H1 (cell line): ENCODE data around the gene TBC1D22B. TPM values are rescaled to one million over a fixed set of nuclear protein-coding genes. Genes with fewer than 3 reads are reported as not detected.

ENCODE experiments used
- CTCF ChIA-PET: fragments of 300-600 bp; sonication (Branson Sonifier 250); formaldehyde crosslinking; loops from one replicate; lab custom pipeline; 2021; ENCODE audit not compliant: partially characterized antibody; lab: Charles Lee
- POLR2A ChIA-PET: fragments of 300-600 bp; sonication (Branson Sonifier 250); formaldehyde crosslinking; loops from one replicate; lab custom pipeline; 2021; ENCODE audit warnings: inconsistent platforms; ENCODE audit not compliant: partially characterized antibody; lab: Charles Lee
- DNase-seq, 2 experiments: peaks; one replicate each; pipeline versions ENCODE4 v3.0.0 to v3.0.0-alpha.2; 2010 to 2022; ENCODE audit warnings: low spot score in 2 of 2, low read depth in 1 of 2, mixed read lengths in 1 of 2
- FAIRE-seq: peaks from 2 replicates; lab custom pipeline; 2011; peaks lifted over from hg19 to GRCh38; lab: Jason Lieb, UNC
- H2AFZ ChIP-seq: 2 replicates; pipeline ENCODE4 v1.8.1; 2012; ENCODE audit warnings: low read length, inconsistent platforms
- H2AK5ac ChIP-seq: 2 replicates; pipeline ENCODE4 v1.6.1; 2013; ENCODE audit warnings: low read depth, low read length
- H2BK120ac ChIP-seq: replicated peaks from 2 replicates; pipeline ENCODE3; 2013; ENCODE audit warnings: low read depth, low read length, inconsistent platforms
- H2BK12ac ChIP-seq: 2 replicates; pipeline ENCODE4 v1.6.1; 2013; ENCODE audit warnings: low read depth, low read length
- H2BK15ac ChIP-seq: 2 replicates; pipeline ENCODE4 v1.6.1; 2013; ENCODE audit warnings: low read length
- H2BK20ac ChIP-seq: 2 replicates; pipeline ENCODE4 v1.6.1; 2013; ENCODE audit warnings: low read length
- H2BK5ac ChIP-seq: 2 replicates; pipeline ENCODE4 v1.6.1; 2013; ENCODE audit warnings: low read depth, low read length
- H3K14ac ChIP-seq: 2 replicates; pipeline ENCODE4 v1.6.1; 2013; ENCODE audit warnings: inconsistent platforms; ENCODE audit not compliant: insufficient read length
- H3K18ac ChIP-seq: 2 replicates; pipeline ENCODE4 v1.6.1; 2013; ENCODE audit warnings: low read length; ENCODE audit errors: extremely low read depth
- H3K23ac ChIP-seq: 2 replicates; pipeline ENCODE4 v1.6.1; 2013; ENCODE audit warnings: inconsistent platforms; ENCODE audit not compliant: insufficient read length
- H3K23me2 ChIP-seq: 2 replicates; pipeline ENCODE4 v1.6.1; 2013; ENCODE audit warnings: low read depth, low read length
- H3K27ac ChIP-seq: 2 replicates; pipeline ENCODE4 v1.6.1; 2011; ENCODE audit warnings: low read depth, low read length, inconsistent platforms
- H3K27me3 ChIP-seq, 4 experiments: replicated peaks in 1 of 4; 1 replicate in 1 of 4; 2 replicates in 3 of 4; pipeline versions ENCODE4 v1.6.1 to v1.8.1; 2011 to 2013; ENCODE audit warnings: low read length in 3 of 4, mild to moderate bottlenecking in 3 of 4, inconsistent platforms in 2 of 4, mixed read lengths in 2 of 4, moderate library complexity in 1 of 4; ENCODE audit not compliant: control insufficient read depth in 3 of 4, insufficient read depth in 3 of 4; ENCODE audit errors: extremely low read depth in 1 of 4
- H3K36me3 ChIP-seq, 4 experiments: 2 replicates each; pipeline versions ENCODE4 v1.6.1 to v1.8.1; 2011 to 2013; ENCODE audit warnings: mild to moderate bottlenecking in 4 of 4, low read length in 3 of 4, moderate library complexity in 2 of 4, control low read depth in 1 of 4, inconsistent platforms in 1 of 4; ENCODE audit not compliant: insufficient read depth in 4 of 4, control insufficient read depth in 2 of 4
- H3K4ac ChIP-seq: replicated peaks from 2 replicates; pipeline ENCODE3; 2013; ENCODE audit warnings: low read length, low read depth, mixed read lengths, inconsistent platforms; ENCODE audit not compliant: insufficient read length
- H3K4me1 ChIP-seq, 4 experiments: replicated peaks in 1 of 4; 1 replicate in 1 of 4; 2 replicates in 3 of 4; pipeline versions ENCODE4 v1.6.1 to v1.8.1; 2011 to 2013; ENCODE audit warnings: low read length in 3 of 4, inconsistent platforms in 2 of 4, mixed read lengths in 1 of 4; ENCODE audit not compliant: insufficient read depth in 4 of 4, control insufficient read depth in 3 of 4
- H3K4me2 ChIP-seq, 2 experiments: 2 replicates each; pipeline versions ENCODE4 v1.6.1 to v1.8.1; 2011 to 2013; ENCODE audit warnings: low read depth in 2 of 2, low read length in 2 of 2, control low read depth in 1 of 2, inconsistent platforms in 1 of 2, mild to moderate bottlenecking in 1 of 2; ENCODE audit not compliant: insufficient read depth in 1 of 2
- H3K4me3 ChIP-seq, 4 experiments: fragments of 200-600, 300-600 bp in 1 of 4; sonication (generic), shearing (Covaris generic), sonication (Bioruptor Twin) in 1 of 4; 2 replicates each; pipeline versions ENCODE4 v1.5.1 to v1.8.1; 2011 to 2016; ENCODE audit warnings: low read length in 4 of 4, low read depth in 3 of 4, control low read depth in 2 of 4, inconsistent platforms in 2 of 4, mild to moderate bottlenecking in 2 of 4, mixed read lengths in 1 of 4, moderate library complexity in 1 of 4; ENCODE audit not compliant: insufficient read depth in 2 of 4; ENCODE audit errors: extremely low read depth in 1 of 4
- H3K56ac ChIP-seq: replicated peaks from 2 replicates; pipeline ENCODE3; 2013; ENCODE audit warnings: low read depth, mild to moderate bottlenecking, mixed read lengths, low read length, inconsistent platforms; ENCODE audit not compliant: insufficient read length
- H3K79me1 ChIP-seq: 2 replicates; pipeline ENCODE4 v1.6.1; 2013; ENCODE audit warnings: low read depth, low read length, control low read depth
- H3K79me2 ChIP-seq, 2 experiments: 2 replicates each; pipeline versions ENCODE4 v1.6.1 to v1.8.1; 2012 to 2013; ENCODE audit warnings: low read length in 2 of 2, mild to moderate bottlenecking in 2 of 2, inconsistent platforms in 1 of 2; ENCODE audit not compliant: insufficient read depth in 2 of 2, control insufficient read depth in 1 of 2
- H3K9ac ChIP-seq, 4 experiments: replicated peaks in 1 of 4; 1 replicate in 1 of 4; 2 replicates in 3 of 4; pipeline versions ENCODE4 v1.6.1 to v1.8.1; 2011 to 2013; ENCODE audit warnings: low read depth in 3 of 4, low read length in 3 of 4, control low read depth in 2 of 4, mild to moderate bottlenecking in 2 of 4, moderate library complexity in 2 of 4, inconsistent platforms in 1 of 4; ENCODE audit errors: extremely low read depth in 1 of 4
- H3K9me3 ChIP-seq, 2 experiments: 2 replicates each; pipeline versions ENCODE4 v1.6.1 to v1.8.1; 2012 to 2013; ENCODE audit warnings: mild to moderate bottlenecking in 2 of 2, moderate library complexity in 2 of 2, control low read depth in 1 of 2, inconsistent platforms in 1 of 2, low read depth in 1 of 2, low read length in 1 of 2, mixed read lengths in 1 of 2; ENCODE audit not compliant: insufficient read depth in 2 of 2
- H4K20me1 ChIP-seq, 2 experiments: replicated peaks in 1 of 2; 2 replicates each; pipeline versions ENCODE3 to v1.8.1; 2011 to 2013; ENCODE audit warnings: inconsistent platforms in 2 of 2, low read length in 2 of 2, mild to moderate bottlenecking in 1 of 2; ENCODE audit not compliant: insufficient read depth in 2 of 2, control insufficient read depth in 1 of 2
- H4K5ac ChIP-seq: 2 replicates; pipeline ENCODE4 v1.6.1; 2013; ENCODE audit warnings: low read length, low read depth, mixed read lengths, inconsistent platforms; ENCODE audit not compliant: insufficient read length
- H4K8ac ChIP-seq: 2 replicates; pipeline ENCODE4 v1.8.0; 2013; ENCODE audit warnings: mild to moderate bottlenecking, moderate library complexity, low read length, inconsistent platforms; ENCODE audit not compliant: insufficient read depth; ENCODE audit errors: extremely low read depth
- H4K91ac ChIP-seq: replicated peaks from 2 replicates; pipeline ENCODE3; 2013; ENCODE audit warnings: low read length, mixed read lengths, inconsistent platforms; ENCODE audit not compliant: insufficient read length
- BACH1 ChIP-seq: IDR thresholded peaks from 2 replicates; pipeline ENCODE4 v1.6.1; 2012; ENCODE audit warnings: low read length, improper control_type of control experiment
- BRCA1 ChIP-seq: IDR thresholded peaks from 2 replicates; pipeline ENCODE4 v1.6.1; 2012; ENCODE audit warnings: low read depth, low read length, improper control_type of control experiment
- POU5F1 ChIP-seq: IDR thresholded peaks from 2 replicates; pipeline ENCODE4 v1.6.1; 2011; ENCODE audit warnings: low read depth, mild to moderate bottlenecking, low read length, moderate library complexity
- SIRT6 ChIP-seq: IDR thresholded peaks from one replicate; pipeline ENCODE4 v1.7.1; 2012; ENCODE audit warnings: low read length, inconsistent platforms
- TEAD4 ChIP-seq: IDR thresholded peaks from 2 replicates; pipeline ENCODE4 v1.6.1; 2012; ENCODE audit warnings: low read depth, low read length, inconsistent platforms, mixed read lengths
- USF2 ChIP-seq: IDR thresholded peaks from 2 replicates; pipeline ENCODE4 v1.6.1; 2011; ENCODE audit warnings: low read length, improper control_type of control experiment
- WGBS, 2 experiments: shearing (Covaris generic) in 1 of 2; methylation state at CpG; one replicate each; pipeline versions ENCODE4 v1.1.6 to v1.1.7; 2013 to 2015; ENCODE audit warnings: low lambda C conversion rate in 2 of 2, mixed read lengths in 2 of 2, inconsistent platforms in 1 of 2, low coverage in 1 of 2, missing lambda C conversion rate in 1 of 2; ENCODE audit not compliant: insufficient replicate concordance in 2 of 2, insufficient coverage in 1 of 2, insufficient read length in 1 of 2; ENCODE audit errors: extremely low coverage in 1 of 2, missing lambda C conversion rate in 1 of 2; 5-methylcytosine and 5-hydroxymethylcytosine counted together
- polyA plus RNA-seq, 7 experiments: library from polyadenylated mRNA; depleted of rRNA in 3 of 7; stranded (reverse) in 5 of 7; unstranded in 2 of 7; fragments of >200 nt in 5 of 7; fragments of 200-250 nt in 2 of 7; gene quantifications; 1 replicate in 5 of 7; 2 replicates in 1 of 7; 4 replicates in 1 of 7; pipeline versions ENCODE4 v1.2.1 to v1.2.3, GENCODE V29; 2011 to 2013; ENCODE audit warnings: missing spikeins in 2 of 7, mixed read lengths in 2 of 7
- total RNA-seq: library from RNA; stranded (reverse); fragmentation: NEBNext Ultra II Directional; extraction: Animal tissue kit (Norgen Biotek cat#: 25700); gene quantifications from 2 replicates; pipeline ENCODE4 v1.2.1, GENCODE V29; 2021

The TBC1D22B gene
- total and polyA plus RNA-seq, 2 of the 8 experiments (the other 6 are each of a cell fraction or from before 2014, with no cell fraction given) = 10.1 to 17.4 TPM

GRCh38 chr6:37343248-37343647 is 85.7 kb downstream of the TBC1D22B start:
- Histone ChIP-seq H2BK12ac (no peak overlapping the region), H3K23ac (no peak overlapping the region), H4K91ac (no peak overlapping the region), H2BK5ac (no peak overlapping the region), H3K4me3 (no peak overlapping the region), H3K79me2 (no peaks in the 10 kb centered on the region), H3K4ac (no peak overlapping the region), H3K27ac (no peak overlapping the region), H2AK5ac (no peak overlapping the region), H2BK20ac (no peak overlapping the region), H3K9me3 (no peaks in the 10 kb centered on the region), H3K4me2 (no peak overlapping the region), H4K20me1 (no peaks in the 10 kb centered on the region), H3K14ac (no peak overlapping the region), H3K79me1 (no peaks in the 10 kb centered on the region), H4K8ac (peak overlapping the region; percentile 46; the same call in 1 of the 2 replicates), H3K9ac (no peak overlapping the region), H3K27me3 (no peaks in the 10 kb centered on the region; a peak in 1 of 7 replicates), H2BK15ac (no peak overlapping the region), H3K36me3 (no peaks in the 10 kb centered on the region), H2BK120ac (no peak overlapping the region), H3K56ac (no peak overlapping the region), H2AFZ (no peak overlapping the region), H4K5ac (no peak overlapping the region), H3K18ac (no peak overlapping the region), H3K23me2 (no peaks in the 10 kb centered on the region), H3K4me1 (no peaks in the 10 kb centered on the region)
- DNase-seq (no peak), FAIRE-seq (no peak)
- 90% methylated on average over 3 of the region's 3 CpGs; no CpG with 5 or more reads in 1 of the 2 experiments for WGBS, 2 experiments
- POLR2A ChIA-PET = interaction anchor here (0.5 kb wide), 1 partner anchor 82 kb away, joined by 3 read pairs; no protein-coding TSS in a partner anchor
- TF ChIP-seq SIRT6 (no peak), BRCA1 (no peak), POU5F1 (no peak), TEAD4 (no peak), BACH1 (no peak), USF2 (no peak)
- CTCF ChIA-PET = interaction anchor here (1.0 kb wide), 1 partner anchor 12 kb away, joined by 4 read pairs; no protein-coding TSS in a partner anchor
